Measurements from ENCODE around the gene ATG9B.

Gene ATG9B

GRCh38 chr7:151024435-151025056 lies at the start of gene ATG9B:
Gene ATG9B, minus strand, starts transcription at chr7:151024494. Its CDS starts 71 bp downstream, at chr7:151024423.
- no peak for DNase-seq (ENCODE audit: low read depth, low spot score)

- DNase-seq (ENCODE audit: low read depth, low spot score): no peak
These were observed 49.7 kb upstream of the ATG9B start for GRCh38 chr7:151073990-151074389.

DNA sequence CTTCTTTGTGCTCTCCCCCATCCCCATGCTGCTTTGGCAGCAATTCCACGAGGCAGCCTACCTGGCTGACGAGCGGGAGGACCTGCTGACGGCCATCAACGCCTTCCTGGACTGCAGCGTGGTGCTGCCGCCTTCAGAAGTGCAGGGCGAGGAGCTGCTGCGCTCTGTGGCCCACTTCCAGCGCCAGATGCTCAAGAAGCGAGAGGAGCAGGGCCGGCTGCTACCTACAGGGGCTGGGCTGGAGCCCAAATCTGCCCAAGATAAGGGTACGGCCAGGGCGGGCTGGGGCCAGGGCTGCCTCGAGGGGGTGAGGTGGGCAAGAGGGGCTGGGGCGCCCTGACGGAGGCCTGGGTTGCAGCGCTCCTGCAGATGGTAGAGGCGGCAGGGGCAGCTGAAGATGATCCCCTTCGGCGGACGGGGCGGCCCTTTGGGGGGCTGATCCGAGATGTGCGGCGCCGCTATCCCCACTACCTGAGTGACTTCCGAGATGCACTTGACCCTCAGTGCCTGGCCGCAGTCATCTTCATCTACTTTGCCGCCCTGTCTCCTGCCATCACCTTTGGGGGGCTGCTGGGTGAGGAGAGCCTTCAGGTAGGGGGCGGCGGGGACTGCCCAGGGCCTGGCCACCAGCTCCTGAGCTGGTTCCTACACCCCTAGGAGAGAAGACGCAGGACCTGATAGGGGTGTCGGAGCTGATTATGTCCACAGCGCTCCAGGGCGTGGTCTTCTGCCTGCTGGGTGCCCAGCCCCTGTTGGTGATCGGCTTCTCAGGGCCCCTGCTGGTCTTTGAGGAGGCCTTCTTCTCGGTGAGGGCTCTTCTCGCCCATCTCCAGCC lies 47.0 kb upstream of the ATG9B start:
- no peak for DNase-seq (ENCODE audit: low read depth, low spot score)

DNA sequence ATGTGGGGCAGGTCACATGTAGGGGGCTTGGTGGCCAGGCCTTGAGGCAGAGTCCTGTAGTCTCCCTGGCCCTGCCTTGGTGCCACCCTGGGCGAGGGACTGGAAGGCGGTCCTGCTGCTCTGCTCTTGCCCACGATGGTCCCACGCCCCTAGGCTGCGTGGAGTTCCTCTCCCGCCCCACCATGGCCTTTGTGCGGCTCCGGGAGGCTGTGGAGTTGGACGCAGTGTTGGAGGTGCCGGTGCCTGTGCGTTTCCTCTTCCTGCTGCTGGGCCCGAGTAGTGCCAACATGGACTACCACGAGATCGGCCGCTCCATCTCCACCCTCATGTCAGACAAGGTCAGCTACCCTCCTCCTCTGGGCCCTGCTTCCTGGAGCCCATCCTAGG lies 46.3 kb upstream of the ATG9B start:
- DNase-seq (ENCODE audit: low read depth, low spot score): no peak

GRCh38 chr7:151069841-151070573 lies 45.7 kb upstream of the ATG9B start:
- DNase-seq (ENCODE audit: low read depth, low spot score): no peak

- no peak for DNase-seq (ENCODE audit: low read depth, low spot score)
These were observed 43.9 kb upstream of the ATG9B start for GRCh38 chr7:151068069-151068773.

DNA sequence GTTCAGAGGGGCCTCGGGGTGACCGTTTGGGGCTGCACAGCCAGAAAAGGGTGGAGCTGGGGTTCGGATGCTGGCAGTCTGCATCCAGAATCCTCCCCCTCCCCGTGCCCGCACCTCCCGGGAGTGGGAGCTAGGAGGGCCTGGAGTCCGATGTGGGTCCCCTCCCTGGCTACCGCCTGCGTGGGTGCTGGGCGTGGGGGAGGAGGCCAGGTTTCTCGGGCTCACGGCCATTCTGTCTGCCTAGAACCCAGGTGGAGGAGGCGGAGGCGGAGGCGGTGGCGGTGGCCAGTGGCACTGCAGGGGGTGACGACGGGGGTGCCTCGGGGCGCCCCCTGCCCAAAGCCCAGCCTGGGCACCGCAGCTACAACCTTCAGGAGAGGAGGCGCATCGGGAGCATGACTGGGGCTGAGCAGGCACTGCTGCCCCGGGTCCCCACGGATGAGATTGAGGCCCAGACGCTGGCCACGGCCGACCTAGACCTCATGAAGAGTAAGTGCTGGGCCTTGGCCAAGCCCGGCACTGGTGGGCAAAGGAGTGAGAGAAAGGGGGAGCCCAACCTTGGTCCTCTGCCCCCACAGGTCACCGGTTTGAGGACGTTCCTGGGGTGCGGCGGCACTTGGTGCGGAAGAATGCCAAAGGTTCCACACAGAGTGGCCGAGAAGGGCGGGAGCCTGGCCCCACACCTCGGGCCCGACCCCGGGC lies 42.1 kb upstream of the ATG9B start:
- DNase-seq (ENCODE audit: low read depth, low spot score): no peak

- DNase-seq (ENCODE audit: low read depth, low spot score): no peak
These were observed 41.2 kb upstream of the ATG9B start for GRCh38 chr7:151065516-151065915.

DNA sequence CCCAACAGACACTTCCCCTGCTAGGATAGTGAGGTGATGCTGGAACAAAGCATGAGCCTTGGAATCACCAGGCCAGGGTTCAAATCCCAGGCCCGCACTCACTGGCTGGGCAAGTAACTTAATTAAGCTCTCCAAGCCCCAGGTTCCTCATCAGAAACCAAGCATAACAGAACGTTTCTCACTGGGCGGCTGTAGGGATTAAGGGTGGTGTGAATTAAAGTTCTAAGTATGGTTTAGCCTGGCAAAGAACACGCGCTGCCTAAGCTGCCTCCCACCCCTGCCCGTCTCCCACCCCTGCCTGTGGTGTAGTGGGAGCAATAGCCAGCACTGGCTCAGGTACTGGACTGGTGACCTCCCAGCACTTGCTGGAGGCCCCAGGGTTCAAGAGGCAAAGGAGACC lies 40.7 kb upstream of the ATG9B start:
- DNase-seq (ENCODE audit: low read depth, low spot score): no peak

- DNase-seq (ENCODE audit: low read depth, low spot score): no peak
These were observed 40.2 kb upstream of the ATG9B start for GRCh38 chr7:151064454-151064853.

- no peak for DNase-seq (ENCODE audit: low read depth, low spot score)
These were observed 38.9 kb upstream of the ATG9B start for GRCh38 chr7:151063212-151063561.

- DNase-seq (ENCODE audit: low read depth, low spot score): peak; percentile 90
These were observed 38.3 kb upstream of the ATG9B start for GRCh38 chr7:151062399-151063211.

DNA sequence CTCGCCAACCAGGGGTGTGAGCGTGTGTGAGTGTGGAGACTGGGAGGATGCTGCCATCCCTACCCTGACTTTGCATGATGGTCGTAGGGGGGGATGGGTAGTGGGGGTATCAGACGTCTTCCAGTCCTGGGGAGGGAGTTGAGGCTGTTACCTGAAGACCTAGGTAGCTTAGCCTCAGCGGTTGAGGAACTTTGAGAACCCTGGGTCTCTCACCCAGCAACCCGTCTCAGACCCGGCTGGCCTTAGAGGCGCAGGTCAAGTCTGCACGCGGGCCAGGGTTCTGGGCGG lies 37.8 kb upstream of the ATG9B start:
- no peak for DNase-seq (ENCODE audit: low read depth, low spot score)

DNA sequence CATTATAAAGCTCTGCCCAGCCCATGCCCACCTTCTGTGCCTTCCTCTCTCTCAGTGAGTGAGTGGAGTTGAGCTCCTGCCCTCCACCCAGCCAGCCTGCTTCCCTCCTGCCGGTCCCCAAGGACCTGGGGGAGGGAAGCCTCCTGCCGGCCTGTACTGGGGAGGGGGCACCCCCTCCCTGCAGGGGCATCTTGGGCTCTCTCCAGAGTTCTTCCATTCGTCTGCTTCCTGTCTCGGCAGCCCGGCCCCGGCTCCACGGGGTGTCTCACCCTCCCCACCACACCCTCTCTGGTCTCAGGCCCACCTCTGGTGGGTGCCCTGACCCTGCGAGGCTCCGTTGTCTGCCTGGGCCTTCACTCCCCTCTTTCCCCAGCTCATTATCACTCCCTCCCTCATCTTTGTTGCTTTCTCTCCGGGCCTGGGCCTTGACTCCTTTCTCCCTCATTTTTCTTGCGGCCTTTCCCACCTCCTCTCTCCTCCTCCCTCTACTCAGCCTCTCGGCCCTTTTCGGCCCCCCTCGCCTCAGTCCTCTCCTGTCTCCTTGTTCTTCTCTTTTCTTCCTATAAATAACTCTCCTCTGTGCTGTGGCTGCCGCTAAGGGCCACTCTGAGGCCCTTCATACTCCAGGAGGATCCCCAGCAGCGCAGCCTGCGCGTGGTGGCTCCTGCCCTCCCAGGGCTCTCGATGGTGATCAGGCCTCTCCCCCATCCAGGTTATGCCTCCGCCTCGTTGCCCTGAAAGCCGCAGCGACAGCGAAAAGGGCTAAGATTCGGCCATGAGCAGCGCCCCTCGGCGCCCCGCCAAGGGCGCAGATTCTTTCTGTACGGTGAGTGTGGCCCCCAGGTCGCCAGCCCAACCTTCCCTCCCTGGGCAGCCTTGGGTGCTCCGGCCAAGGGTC lies 37.2 kb upstream of the ATG9B start:
- no peak for DNase-seq (ENCODE audit: low read depth, low spot score)

DNA sequence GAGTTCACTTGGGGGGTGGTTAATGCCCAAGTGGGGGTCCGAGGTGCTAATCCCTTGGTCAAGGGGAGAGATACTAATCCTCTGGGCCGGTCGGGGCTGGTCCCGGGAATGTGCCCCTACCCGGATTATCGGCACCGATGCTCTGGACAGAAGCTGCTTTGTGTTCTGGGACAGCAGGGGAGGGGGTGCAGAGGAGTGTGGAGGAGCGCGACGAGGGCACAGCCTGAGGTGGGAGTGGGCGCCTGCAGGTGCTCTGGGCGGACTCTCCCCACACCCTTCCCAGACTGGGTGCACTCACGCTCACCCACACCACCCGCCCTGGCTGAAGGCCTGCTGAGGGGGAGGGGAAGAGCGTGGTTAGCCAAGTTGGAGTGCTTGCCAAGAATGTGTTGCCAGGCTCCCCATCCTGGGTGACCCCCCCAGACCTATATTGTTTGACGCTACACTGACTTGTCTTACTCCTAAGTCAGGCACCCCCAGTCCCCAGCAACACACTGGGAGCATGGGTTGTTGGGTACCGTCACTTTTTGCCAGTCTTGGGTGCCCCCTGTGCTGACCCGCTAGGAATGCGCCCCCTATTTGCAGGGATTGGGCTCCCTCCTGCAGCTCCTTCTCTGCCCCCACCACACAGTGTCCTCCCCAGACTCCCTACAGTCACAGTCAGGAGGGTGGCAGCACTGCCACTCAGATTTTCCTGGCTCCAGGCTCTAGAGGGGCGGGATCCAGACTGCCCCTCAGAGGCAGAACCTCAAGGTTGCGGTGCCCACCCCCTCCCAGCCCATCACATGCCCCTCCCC lies 36.3 kb upstream of the ATG9B start:
- no peak for DNase-seq (ENCODE audit: low read depth, low spot score)

DNA sequence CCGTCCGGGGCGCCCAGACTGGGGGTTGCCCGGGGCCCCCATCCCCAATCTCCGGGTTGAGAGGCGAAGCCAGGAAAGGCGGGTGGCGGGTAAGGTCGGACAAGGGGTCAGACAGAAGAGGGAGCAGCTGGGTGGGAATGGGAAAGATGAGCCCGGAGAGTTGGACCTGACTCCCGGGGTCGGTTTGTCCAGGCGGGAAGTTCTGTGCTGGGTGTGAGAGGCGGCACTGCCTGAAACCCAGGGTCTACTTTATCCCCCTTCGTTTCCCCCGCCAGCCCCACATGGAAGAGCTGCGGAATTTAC lies 35.8 kb upstream of the ATG9B start:
- DNase-seq (ENCODE audit: low read depth, low spot score): no peak

DNA sequence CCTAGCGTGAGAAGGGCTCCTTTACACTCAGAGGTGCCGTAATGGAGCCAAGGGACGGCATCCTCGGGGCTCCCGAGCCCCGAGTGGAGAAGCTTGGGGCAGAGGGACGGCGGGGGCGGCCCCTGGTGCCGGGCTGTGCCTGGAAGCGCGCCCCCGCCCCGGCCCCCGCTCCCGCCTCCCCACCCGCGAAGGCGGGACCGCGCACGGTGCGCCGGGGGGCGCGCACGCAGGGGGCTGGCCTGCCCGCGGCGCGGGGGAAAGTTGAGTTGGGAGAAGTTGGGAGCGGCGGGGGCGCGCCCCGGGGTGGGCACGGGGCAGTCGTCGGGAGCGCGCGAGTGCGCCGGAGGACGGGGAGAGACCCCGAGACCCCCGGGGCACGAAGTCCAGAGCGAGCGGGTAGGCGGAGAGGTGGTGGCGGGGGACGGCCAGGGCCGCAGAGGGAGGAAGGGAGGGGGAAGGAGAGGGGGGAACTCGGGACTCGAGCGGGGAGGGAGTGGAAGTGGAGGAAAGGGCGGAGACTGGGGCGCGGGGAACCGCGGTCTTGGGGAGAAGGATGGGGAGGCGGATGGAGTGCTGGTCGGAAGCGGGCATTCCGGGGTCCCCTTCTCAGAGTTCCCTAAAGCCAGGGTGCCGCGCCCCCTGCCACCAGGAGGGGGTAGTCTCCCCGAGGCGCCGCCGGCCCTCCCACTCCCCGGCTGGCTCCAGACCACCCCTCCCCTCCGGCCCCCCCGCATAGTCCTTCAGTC lies 35.2 kb upstream of the ATG9B start, which contains the start of gene SLC4A2:
TSS of gene SLC4A2 (plus strand) at position 223 of the 746 bp plus-strand sequence. CDS start 2,399 bp downstream, outside the sequence.
- DNase-seq (ENCODE audit: low read depth, low spot score): no peak

GRCh38 chr7:151058781-151059366 lies 34.6 kb upstream of the ATG9B start:
- DNase-seq (ENCODE audit: low read depth, low spot score): no peak
